Measurements from ENCODE around the gene STAU1. TPM values are rescaled to one million over a fixed set of nuclear protein-coding genes. Genes with fewer than 3 reads are reported as not detected.
"Not testable (repeated sequence)": the region's sequence is repeated elsewhere in the genome, so short reads cannot be mapped to it uniquely, and the experiment has no call there.

Gene STAU1
- total RNA-seq, 1 donor from 2014 or later: 88.1 TPM

DNA sequence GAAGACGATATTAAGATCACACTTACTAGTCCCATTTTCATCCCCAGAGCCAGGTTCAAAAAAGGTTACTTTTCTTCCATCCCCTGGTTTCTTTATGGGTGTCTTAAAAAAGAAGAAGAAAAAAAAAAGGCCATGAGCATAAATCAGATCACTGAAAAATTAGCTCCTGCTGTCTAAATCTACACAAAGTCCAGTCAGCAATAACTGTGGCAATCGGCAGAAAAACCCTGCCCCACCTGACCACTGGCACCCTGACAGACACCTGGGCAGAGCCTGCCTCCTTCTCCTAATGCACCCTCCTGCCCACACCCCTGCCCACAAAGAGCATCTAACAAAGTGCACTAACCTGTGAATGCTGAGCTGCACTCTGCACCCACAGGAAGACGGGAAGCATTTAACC lies 69.8 kb downstream of the STAU1 start:
- no peak for DNase-seq (ENCODE audit: low spot score)

- no peak for DNase-seq (ENCODE audit: low spot score)
Observed at GRCh38 chr20:49115564-49115963, 72.6 kb downstream of the STAU1 start.

DNA sequence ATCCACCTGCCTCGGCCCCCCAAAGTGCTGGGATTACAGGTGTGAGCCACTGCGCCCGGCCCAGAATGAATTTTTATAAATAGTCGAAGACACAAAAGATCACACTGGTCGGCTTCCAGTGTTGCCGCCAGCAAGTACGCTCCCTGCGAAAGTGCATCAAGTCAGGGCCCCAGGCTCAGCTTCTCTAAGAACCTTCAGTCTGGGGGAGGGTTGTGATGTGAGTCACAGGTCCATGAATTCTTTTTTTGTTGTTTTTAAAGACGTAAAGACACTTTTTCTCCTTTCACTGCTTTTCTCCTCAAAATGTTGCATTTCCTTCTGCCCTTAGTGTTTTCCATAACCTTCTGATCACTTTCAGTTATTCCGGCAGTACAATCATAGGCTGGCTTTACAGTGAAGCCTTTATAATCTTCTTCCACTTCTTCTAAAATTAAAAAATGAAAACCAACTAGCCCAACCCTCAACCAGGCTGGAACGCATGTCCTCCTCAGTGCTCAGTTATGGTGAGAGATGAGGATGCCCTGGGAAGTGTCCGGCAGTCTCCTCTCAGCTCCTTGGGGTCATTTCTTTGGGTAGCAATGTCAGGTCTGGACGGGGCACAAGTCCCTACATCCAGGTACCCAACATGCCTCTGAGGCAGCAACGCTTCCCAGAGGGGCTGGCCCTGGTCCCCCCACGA lies 75.4 kb downstream of the STAU1 start:
- DNase-seq (ENCODE audit: low spot score): no peak

- no peak for DNase-seq (ENCODE audit: low spot score)
Observed at GRCh38 chr20:49110767-49111694, 77.1 kb downstream of the STAU1 start.

DNA sequence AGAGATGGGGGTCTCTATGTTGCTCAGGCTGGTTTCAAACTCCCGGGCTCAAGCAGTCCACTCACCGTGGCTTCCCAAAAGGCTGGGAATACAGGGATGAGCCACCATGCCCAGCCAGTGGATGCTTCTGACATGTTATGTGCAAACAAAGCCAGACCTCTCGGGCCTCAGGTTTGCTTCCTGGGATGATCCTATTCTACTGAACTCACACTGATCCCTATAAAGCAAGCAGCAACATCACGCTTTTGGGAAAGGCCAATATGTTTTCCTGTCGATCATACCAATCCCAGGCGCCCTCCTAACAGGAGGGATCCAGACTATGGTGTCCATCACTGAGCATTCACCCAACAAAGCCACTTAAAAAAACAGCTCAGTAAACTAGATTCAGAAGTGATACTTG lies 81.8 kb downstream of the STAU1 start:
- DNase-seq (ENCODE audit: low spot score): no peak

GRCh38 chr20:49104979-49105547 lies 83.1 kb downstream of the STAU1 start:
- DNase-seq (ENCODE audit: low spot score): not testable (repeated sequence)

DNA sequence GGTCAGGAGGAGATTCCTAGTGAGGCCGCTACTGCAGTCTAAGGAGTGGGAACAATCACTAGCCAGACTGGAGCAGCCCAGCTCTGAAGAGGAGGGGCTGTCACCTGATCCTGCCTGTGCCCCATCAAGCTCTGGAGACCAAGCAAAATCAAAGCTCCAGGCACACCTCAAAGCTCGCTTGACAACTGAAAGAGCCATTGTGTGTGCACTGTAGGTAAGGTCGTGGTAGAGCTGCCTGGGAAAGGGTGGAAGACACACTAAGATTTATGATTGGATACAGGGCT lies 83.8 kb downstream of the STAU1 start:
- no peak for DNase-seq (ENCODE audit: low spot score)

DNA sequence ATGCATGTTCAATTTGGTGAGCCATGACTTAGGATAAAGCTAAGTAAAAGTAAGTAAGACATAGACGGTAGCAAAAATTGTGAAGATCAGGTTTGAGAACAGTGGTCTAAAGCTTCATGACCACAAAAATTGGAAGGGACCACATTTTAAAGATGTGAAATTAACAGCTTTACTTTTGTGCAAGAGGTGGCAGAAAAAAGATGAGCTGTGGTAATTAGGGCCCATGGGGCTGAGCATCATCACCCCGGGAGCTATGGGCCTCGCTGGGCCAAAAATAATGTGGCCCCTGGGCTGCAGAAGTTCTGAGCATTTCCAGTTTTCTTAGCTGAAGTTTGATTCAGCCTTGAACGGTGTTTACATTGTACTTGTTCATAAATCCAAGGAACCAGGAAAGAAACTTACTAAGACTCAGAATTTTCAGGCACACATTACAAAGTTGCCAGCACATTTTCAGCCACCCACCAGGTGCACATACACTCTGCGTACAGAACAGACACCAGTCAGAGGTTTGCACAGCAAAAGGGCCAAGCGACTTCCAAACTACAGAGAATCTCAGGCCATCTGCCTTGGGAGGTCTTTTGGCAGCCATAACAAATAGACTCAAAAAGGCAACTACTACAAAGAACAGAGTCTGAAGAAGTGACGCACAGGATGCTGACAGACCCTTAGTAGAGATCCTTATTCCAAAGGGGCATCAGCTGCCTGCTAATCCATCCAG lies 84.3 kb downstream of the STAU1 start:
- no peak for DNase-seq (ENCODE audit: low spot score)

- no peak for DNase-seq (ENCODE audit: low spot score)
Observed at GRCh38 chr20:49103019-49103418, 85.1 kb downstream of the STAU1 start.

DNA sequence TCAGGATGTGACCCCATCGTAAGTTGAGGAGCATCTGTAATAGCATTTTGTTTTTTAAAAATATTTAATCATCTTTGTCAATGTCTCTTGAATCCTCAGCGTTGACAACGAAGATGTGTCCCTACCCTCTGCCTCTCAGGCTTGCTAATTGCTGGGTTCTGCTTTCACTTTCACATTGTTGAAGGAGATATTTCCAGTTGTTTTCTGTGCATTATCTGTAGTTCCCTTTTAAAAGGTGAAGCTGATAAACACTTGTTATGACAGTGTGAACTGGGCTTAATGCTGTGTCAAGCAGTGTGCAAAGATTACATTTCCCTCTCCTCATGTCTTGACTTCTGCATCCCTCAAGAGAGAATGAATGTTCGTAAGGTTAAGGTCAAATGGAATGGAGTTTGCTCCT lies 87.2 kb downstream of the STAU1 start:
- no peak for DNase-seq (ENCODE audit: low spot score)

DNA sequence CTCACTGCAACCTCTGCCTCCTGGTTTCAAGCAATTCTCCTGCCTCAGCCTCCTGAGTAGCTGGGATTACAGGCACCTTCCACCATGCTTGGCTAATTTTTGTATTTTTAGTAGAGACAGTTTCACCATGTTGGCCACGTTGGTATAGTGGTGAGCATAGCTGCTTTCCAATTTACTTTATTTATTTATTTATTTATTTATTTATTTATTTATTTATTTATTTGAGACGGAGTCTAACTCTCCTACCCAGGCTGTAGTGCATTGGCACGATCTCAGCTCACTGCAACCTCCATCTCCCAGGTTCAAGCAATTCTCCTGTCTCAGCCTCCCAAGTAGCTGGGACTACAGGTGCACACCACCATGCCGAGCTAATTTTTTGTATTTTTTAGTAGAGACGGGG lies 87.8 kb downstream of the STAU1 start:
- not testable (repeated sequence) for DNase-seq (ENCODE audit: low spot score)

DNA sequence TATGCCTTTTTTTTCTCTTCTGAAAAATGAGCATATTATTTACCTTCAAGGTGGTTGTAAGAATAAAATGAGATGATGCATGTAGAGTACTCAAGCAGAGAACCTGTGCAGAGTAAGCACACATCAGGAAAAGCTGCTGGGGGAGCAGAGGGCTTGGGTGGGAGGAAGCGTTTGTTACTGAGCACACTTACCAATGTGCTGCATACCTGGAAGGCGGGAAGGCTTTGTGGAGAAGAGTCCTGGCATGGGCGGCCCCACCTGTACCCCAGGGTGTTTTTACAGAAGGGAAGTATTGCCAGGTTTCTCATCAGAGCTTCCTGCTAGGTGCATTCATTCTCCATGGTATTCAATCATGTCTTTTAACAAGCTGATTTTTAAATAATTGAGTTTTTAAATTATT lies 89.1 kb downstream of the STAU1 start:
- no peak for DNase-seq (ENCODE audit: low spot score)

DNA sequence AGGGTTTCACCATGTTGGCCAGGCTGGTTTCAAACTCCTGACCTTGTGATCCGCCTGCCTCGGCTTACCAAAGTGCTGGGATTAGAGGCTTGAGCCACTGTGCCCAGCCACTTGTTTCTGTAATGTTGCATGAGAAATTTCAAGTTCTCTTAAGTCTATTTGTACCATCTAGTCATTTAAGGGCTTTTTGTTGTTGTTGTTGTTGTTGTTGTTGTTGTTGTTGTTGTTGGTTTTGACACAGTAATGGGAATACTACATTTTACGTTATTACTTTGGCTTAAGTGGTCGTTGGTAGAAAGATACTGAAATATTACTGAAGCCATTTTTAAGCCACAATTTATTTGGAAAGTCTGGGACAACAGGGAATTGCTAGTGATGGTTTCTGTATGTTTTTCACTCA lies 90.0 kb downstream of the STAU1 start:
- DNase-seq (ENCODE audit: low spot score): no peak

- DNase-seq (ENCODE audit: low spot score): no peak
Observed at GRCh38 chr20:49097159-49097558, 91.0 kb downstream of the STAU1 start.

GRCh38 chr20:49096203-49096730 lies 91.9 kb downstream of the STAU1 start:
- DNase-seq (ENCODE audit: low spot score): no peak

DNA sequence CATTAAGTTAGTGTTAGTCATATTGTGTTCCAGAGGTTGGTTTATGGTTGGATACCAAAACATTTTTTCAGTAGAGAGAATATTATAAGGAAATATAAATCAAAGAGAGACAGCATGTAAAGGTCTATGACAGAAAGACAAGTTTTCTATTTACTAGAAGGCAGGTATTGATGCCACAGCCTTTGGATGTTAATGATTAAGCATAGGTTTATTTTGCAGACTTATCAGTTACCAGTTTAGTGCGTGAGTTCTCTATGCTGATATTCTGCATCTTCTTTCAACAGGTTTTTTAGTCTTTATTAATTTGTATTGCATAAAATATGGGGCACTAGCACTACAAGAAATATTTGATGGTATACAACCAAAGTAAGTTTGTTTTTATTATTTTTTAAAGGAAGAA lies 96.4 kb downstream of the STAU1 start:
- no peak for DNase-seq (ENCODE audit: low spot score)

- no peak for DNase-seq (ENCODE audit: low spot score)
Observed at GRCh38 chr20:49091104-49091503, 97.0 kb downstream of the STAU1 start.

DNA sequence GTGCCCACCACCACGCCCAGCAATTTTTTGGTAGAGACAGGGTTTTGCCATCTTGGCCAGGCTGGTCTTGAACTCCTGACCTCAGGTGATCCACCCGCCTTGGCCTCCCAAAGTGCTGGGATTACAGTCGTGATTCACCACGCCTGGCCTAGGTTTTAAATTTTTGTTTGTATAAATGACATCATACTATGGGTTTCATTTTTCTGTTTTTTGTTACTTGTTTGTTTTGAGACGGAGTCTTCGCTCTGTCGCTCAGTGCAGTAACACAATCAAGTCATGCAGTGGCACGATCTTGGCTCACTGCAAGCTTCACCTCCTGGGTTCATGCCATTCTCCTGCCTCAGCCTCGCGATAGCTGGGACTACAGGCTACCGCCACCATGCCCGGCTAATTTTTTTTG lies 105.8 kb downstream of the STAU1 start:
- DNase-seq (ENCODE audit: low spot score): not testable (repeated sequence)

- no peak for DNase-seq (ENCODE audit: low spot score)
Observed at GRCh38 chr20:49078310-49078709, 109.8 kb downstream of the STAU1 start.

- no peak for DNase-seq (ENCODE audit: low spot score)
Observed at GRCh38 chr20:49074521-49074920, 113.6 kb downstream of the STAU1 start.

Measured in ureter (tissue), 1 donor.